GM12865 (cell line): ENCODE data around the gene VANGL2.

Experiments used
- DNase-seq: peaks from one replicate; pipeline ENCODE4 v3.0.0; 2010; ENCODE audit warnings: low read depth
- H3K4me3 ChIP-seq: 2 replicates; pipeline ENCODE4 v1.5.1; 2011; ENCODE audit warnings: mild to moderate bottlenecking, low read depth, low read length, control low read depth
- CTCF ChIP-seq: IDR thresholded peaks from 2 replicates; pipeline ENCODE4 v1.5.1; 2011; ENCODE audit warnings: low read length, control low read depth, low read depth, inconsistent platforms; ENCODE audit not compliant: insufficient read depth; ENCODE audit errors: missing control alignments

VANGL2 gene

GRCh38 chr1:160400223-160400645, at the start of gene VANGL2:
Gene VANGL2, plus strand, starts transcription at chr1:160400564. Its CDS starts 15,274 bp downstream, at chr1:160415838.
- peak within 1 kb of the TSS; percentile 41 for H3K4me3 ChIP-seq
- DNase-seq: peak; percentile 45
- no peak for TF ChIP-seq CTCF

- DNase-seq: no peak
- H3K4me3 ChIP-seq: no peak overlapping the region
- TF ChIP-seq CTCF: no peak
These were observed 48.7 kb upstream of the VANGL2 start for GRCh38 chr1:160351629-160352028.

GRCh38 chr1:160352555-160352954, 47.8 kb upstream of the VANGL2 start:
- no peak for TF ChIP-seq CTCF
- DNase-seq: no peak
- H3K4me3 ChIP-seq: no peak overlapping the region

- H3K4me3 ChIP-seq: no peak overlapping the region
- no peak for DNase-seq
- TF ChIP-seq CTCF: no peak
These were observed 47.1 kb upstream of the VANGL2 start for GRCh38 chr1:160353223-160353622.

- peak; percentile 35 for DNase-seq
- TF ChIP-seq CTCF: peak; percentile 48
- no peak overlapping the region for H3K4me3 ChIP-seq
These were observed 45.9 kb upstream of the VANGL2 start for GRCh38 chr1:160354388-160354985.

GRCh38 chr1:160357286-160358002, 42.9 kb upstream of the VANGL2 start:
- TF ChIP-seq CTCF: no peak
- H3K4me3 ChIP-seq: no peak overlapping the region
- DNase-seq: no peak

- TF ChIP-seq CTCF: no peak
- DNase-seq: no peak
- no peak overlapping the region for H3K4me3 ChIP-seq
These were observed 42.3 kb upstream of the VANGL2 start for GRCh38 chr1:160358073-160358472.
